Limb (tissue), 2 donors: ENCODE results near the gene KLF9.

Experiments used
- DNase-seq, 2 donors: peaks; one replicate each; pipeline ENCODE4 v3.0.0-alpha.2; 2016; ENCODE audit errors: extremely low spot score in 2 of 2

KLF9 gene

GRCh38 chr9:70413799-70414775 lies at the start of gene KLF9:
KLF9 (minus strand) TSS chr9:70414657; CDS start chr9:70413363, 1,294 bp downstream.
- peak; percentile 85 to 94 for DNase-seq

- DNase-seq = no peak
Observed at GRCh38 chr9:70463877-70464276, 49.4 kb upstream of the KLF9 start.

GRCh38 chr9:70462300-70462699 lies 47.8 kb upstream of the KLF9 start:
- no peak for DNase-seq

GRCh38 chr9:70457235-70457634 lies 42.8 kb upstream of the KLF9 start:
- no peak for DNase-seq

GRCh38 chr9:70455993-70456704 lies 41.7 kb upstream of the KLF9 start:
- no peak for DNase-seq

GRCh38 chr9:70452365-70452764 lies 37.9 kb upstream of the KLF9 start:
- no peak for DNase-seq

- DNase-seq = no peak
Observed at GRCh38 chr9:70451765-70452164, 37.3 kb upstream of the KLF9 start.

- DNase-seq = no peak
Observed at GRCh38 chr9:70450738-70451137, 36.3 kb upstream of the KLF9 start.

- no peak for DNase-seq
Observed at GRCh38 chr9:70449461-70449860, 35.0 kb upstream of the KLF9 start.

GRCh38 chr9:70448919-70449318 lies 34.5 kb upstream of the KLF9 start:
- DNase-seq = no peak

- DNase-seq = no peak
Observed at GRCh38 chr9:70444904-70445303, 30.4 kb upstream of the KLF9 start.

GRCh38 chr9:70442328-70442848 lies 27.9 kb upstream of the KLF9 start:
- no peak for DNase-seq

- no peak for DNase-seq
Observed at GRCh38 chr9:70441622-70442021, 27.2 kb upstream of the KLF9 start.

GRCh38 chr9:70439991-70440706 lies 25.7 kb upstream of the KLF9 start:
- no peak for DNase-seq

GRCh38 chr9:70438341-70438928 lies 24.0 kb upstream of the KLF9 start:
- DNase-seq = no peak

GRCh38 chr9:70435948-70436347 lies 21.5 kb upstream of the KLF9 start:
- DNase-seq = peak in 1 of 2 donors; percentile 61

GRCh38 chr9:70429899-70430298 lies 15.4 kb upstream of the KLF9 start:
- no peak for DNase-seq

GRCh38 chr9:70428781-70429180 lies 14.3 kb upstream of the KLF9 start:
- DNase-seq = no peak

- DNase-seq = no peak
Observed at GRCh38 chr9:70427161-70427945, 12.9 kb upstream of the KLF9 start.

- DNase-seq = no peak
Observed at GRCh38 chr9:70425192-70425591, 10.7 kb upstream of the KLF9 start.
